GM18951 (cell line): ENCODE results near the gene MALRD1.

Experiments
- POLR2A ChIP-seq: IDR thresholded peaks from 4 replicates; pipeline ENCODE4 v1.6.1; 2011; ENCODE audit warnings: mild to moderate bottlenecking; ENCODE audit not compliant: insufficient read length, insufficient read depth; ENCODE audit errors: extremely low read depth
- in situ Hi-C: fragments of 300-500 bp; cut with MboI; formaldehyde crosslinking; loops from one replicate; pipeline ENCODE4 v1.12.0; 2022; ENCODE audit warnings: low sequenced_read_pairs, mixed read lengths, inconsistent platforms; ENCODE audit not compliant: unreplicated experiment

MALRD1 gene

GRCh38 chr10:19570991-19571390 lies 522.4 kb downstream of the MALRD1 start:
- TF ChIP-seq POLR2A, result no peak
- in situ Hi-C loops, result no loop called here

GRCh38 chr10:19572056-19572455 lies 523.5 kb downstream of the MALRD1 start:
- in situ Hi-C loops, result no loop called here
- TF ChIP-seq POLR2A, result no peak

- in situ Hi-C loops, result no loop called here
- no peak for TF ChIP-seq POLR2A
Measured at GRCh38 chr10:19576576-19576975, 528.0 kb downstream of the MALRD1 start.

- TF ChIP-seq POLR2A, result no peak
- in situ Hi-C loops, result no loop called here
Measured at GRCh38 chr10:19577381-19577780, 528.8 kb downstream of the MALRD1 start.

DNA sequence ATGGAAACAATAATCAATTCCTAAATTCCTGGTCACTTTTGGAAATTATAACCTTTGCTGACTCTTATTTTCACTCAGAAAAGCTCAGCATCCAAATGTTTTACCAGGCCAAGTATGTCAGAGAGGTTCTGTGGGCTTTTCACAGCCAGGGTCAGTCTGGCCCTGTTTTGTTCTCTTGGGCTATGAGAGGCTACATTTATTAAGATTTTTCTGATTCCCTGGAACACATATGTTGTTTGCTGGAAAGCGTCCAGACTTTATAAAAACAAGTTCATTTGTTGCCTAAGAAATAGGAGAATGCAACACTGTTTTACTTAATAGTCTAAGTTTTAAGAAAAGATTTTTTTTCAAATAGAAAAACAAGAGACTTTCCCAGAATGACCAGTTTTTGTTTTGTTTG lies 529.2 kb downstream of the MALRD1 start:
- TF ChIP-seq POLR2A, result no peak
- in situ Hi-C loops, result no loop called here

GRCh38 chr10:19578571-19578970 lies 530.0 kb downstream of the MALRD1 start:
- in situ Hi-C loops, result no loop called here
- TF ChIP-seq POLR2A, result no peak

DNA sequence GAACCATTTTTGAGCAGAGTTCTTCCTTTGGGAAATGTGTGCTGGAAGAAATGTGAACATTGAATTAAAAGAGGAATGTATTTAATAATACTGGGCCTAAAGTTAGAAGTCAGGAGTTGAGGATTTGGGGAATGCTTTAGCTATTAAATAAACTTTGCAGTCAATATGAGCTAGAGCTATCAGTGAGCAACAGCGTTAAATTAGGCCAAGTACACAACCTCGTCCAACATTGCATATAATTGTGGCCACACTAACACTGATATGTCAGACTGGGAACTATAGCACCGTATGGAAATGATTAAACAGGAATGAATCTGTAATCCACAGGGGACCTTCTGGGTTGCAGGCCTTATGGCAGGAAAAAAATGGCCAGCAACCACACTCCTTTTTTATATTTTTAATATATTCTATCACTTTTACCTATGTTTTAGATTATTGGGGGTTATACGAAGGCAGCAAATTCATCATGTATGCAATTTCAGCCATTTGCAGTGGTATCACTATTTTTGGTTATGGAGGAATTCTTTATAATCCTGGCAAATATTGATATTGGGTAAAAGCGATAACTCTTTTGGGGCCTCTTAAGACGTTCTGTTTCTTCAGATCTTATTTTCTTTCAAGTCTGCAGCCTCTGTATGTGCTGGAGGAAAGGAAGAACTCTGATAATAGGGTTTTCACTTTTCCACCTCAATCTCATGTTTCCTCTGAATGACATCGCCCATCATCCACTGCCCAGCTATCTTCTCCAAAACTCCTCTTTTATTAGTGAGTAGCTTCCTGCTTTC lies 531.4 kb downstream of the MALRD1 start:
- in situ Hi-C loops, result no loop called here
- no peak for TF ChIP-seq POLR2A

DNA sequence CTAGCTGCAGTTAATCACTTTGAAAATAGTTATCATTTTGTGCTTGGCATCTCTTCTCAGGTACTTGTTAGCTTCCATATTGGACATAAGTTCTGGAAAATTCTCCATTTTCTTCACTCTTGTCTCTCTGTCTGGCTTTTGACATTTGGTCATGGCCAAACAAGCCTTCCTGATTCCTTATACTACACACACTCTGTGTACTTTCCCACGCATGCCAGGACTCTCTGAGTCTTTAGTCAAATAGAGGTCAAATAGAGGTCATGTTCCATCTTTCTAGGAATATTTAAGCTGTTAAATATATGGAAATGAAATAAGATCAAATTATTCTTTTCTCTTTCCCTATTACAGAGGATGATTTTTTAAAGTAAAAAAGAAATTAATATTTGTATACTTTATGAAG lies 532.1 kb downstream of the MALRD1 start:
- in situ Hi-C loops, result no loop called here
- no peak for TF ChIP-seq POLR2A

GRCh38 chr10:19588608-19589007 lies 540.0 kb downstream of the MALRD1 start:
- TF ChIP-seq POLR2A, result no peak
- in situ Hi-C loops, result no loop called here

- in situ Hi-C loops, result no loop called here
- no peak for TF ChIP-seq POLR2A
Measured at GRCh38 chr10:19592276-19592675, 543.7 kb downstream of the MALRD1 start.

DNA sequence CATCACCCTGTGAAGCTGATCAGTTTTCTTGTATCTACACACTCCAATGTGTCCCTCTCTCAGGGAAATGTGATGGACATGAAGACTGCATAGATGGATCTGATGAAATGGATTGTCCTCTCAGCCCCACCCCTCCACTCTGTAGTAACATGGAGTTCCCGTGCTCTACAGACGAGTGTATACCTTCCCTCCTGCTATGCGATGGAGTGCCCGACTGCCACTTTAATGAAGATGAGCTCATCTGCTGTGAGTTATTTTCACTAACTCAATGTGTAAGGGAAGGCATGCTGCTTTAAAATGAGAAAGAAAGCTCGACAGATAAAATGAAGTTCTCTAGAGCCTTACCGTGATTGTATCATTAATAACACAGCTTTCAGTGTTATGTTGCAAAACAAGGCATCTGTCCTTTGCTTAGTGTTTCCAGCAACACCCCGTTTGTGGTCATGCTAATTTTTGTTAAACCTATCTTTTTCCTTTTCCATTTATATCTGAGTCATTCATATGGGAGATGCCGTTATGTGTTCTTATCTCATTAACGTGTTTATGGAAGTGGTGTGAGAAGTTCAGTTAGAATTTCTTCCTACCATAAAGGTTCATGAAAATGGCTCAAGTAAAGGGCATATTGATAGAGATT lies 546.7 kb downstream of the MALRD1 start:
- no peak for TF ChIP-seq POLR2A

DNA sequence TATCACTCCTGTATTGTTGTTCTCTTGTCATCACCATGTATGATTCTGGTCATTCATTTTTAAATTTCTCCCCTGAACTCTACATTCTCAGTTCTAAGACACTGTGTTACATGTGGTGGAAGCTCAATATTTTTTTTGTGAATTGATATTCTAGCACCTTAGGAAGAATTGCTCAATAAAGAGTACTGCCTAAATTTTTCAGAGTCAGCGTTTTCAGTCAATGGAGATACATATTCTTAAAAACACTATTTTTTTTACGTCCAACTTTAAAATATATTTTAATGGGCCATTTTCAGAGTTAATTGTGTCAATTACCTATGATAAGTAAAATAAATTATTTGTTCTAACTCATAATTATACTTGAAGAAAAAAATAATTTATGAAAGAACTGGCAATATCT lies 557.2 kb downstream of the MALRD1 start:
- no peak for TF ChIP-seq POLR2A
- in situ Hi-C loops, result no loop called here

More for the DNA sequence above, 546.7 kb downstream of the MALRD1 start:
- in situ Hi-C loops, result no loop called here

DNA sequence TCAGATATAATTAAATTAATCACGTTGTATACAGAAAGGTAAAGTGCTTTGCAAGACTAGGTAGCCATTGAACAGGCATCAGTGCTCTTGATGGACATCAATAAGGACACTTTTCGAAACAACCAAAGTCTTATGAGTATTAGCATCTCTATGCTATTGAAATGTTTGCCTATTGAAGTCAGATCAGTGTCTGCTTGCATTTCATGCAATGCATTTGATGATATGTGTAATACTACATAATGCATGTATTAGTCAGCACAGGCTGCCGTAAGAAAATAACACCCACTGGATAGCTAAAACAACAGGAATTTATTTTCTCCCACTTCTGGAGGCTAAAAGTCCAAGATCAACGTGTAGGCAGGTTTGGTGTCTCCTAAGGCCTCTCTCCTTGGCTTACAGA lies 558.4 kb downstream of the MALRD1 start:
- in situ Hi-C loops, result no loop called here
- TF ChIP-seq POLR2A, result no peak

DNA sequence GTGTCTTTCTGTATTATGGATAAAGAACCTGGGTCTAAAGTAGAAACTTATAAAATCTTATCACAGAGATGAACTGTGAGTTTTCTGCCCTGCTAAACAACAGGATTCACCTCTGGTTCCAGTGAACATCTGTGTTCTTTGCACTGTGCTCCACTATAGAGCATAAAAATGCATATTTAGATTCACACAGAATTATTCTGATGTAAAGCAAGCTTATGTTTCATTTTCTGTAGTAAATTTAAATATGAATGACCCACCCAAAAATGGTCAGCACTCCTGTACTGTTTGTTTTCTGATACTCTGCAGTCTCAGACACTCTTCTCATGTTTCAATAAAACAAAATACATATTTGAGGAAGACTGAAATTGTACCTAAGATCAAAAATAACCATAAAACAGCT lies 563.2 kb downstream of the MALRD1 start:
- in situ Hi-C loops, result no loop called here
- TF ChIP-seq POLR2A, result no peak

- in situ Hi-C loops, result no loop called here
- no peak for TF ChIP-seq POLR2A
Measured at GRCh38 chr10:19616966-19617365, 568.4 kb downstream of the MALRD1 start.

- in situ Hi-C loops, result no loop called here
- TF ChIP-seq POLR2A, result no peak
Measured at GRCh38 chr10:19620811-19621210, 572.2 kb downstream of the MALRD1 start.
